Measurements from ENCODE around the gene RPTOR.

The RPTOR gene

DNA sequence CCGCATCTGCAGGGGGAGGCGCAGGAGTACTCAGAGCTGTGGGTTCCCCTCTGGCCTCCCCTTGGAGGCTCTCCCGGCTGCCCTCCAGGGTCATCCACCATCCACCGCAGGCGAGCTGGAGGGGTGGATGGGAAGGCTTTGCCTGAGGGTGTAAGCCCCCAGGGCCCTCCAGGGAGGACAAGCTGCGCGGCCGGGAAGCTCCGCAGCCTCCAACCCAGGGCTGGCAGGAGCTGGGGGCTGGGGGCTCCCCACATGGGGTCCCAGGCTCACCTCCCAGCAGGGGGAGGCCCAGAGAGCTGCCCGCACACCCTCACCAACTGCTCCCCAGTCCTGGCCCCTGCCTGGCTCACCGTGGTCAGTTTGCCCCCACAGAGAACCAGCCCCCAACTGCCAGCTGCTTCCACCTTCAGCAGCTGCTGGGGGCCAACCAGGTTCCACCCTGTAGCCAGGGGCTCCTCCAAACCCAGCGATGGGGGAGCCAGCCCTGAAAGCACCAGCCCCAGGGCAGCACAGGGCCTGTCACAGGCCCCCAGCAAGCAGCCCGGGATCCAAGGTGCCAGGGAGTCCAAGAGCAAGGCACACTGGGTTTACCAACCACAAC lies 427.2 kb downstream of the RPTOR start:
- DNase-seq, result no peak

GRCh38 chr17:80976701-80977100 lies 432.1 kb downstream of the RPTOR start:
- no peak for DNase-seq

DNA sequence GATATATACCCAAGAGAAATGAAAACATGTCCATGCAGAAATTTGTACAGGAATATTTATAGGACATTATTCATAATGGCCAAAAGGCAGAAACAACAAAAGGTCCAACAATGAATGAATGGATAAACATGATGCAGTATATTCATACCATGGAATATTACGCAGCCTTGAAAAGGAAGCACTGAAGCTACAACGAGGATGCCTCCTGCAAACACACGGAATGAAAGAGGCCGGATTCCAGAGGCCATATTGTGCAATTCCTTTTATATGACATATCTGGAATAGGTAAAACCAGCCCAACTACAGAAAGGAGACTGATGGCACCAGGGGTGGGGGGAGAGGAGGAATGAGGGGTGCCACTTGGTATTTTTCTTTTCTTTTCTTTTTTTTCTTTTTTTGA lies 432.5 kb downstream of the RPTOR start:
- no peak for DNase-seq

DNA sequence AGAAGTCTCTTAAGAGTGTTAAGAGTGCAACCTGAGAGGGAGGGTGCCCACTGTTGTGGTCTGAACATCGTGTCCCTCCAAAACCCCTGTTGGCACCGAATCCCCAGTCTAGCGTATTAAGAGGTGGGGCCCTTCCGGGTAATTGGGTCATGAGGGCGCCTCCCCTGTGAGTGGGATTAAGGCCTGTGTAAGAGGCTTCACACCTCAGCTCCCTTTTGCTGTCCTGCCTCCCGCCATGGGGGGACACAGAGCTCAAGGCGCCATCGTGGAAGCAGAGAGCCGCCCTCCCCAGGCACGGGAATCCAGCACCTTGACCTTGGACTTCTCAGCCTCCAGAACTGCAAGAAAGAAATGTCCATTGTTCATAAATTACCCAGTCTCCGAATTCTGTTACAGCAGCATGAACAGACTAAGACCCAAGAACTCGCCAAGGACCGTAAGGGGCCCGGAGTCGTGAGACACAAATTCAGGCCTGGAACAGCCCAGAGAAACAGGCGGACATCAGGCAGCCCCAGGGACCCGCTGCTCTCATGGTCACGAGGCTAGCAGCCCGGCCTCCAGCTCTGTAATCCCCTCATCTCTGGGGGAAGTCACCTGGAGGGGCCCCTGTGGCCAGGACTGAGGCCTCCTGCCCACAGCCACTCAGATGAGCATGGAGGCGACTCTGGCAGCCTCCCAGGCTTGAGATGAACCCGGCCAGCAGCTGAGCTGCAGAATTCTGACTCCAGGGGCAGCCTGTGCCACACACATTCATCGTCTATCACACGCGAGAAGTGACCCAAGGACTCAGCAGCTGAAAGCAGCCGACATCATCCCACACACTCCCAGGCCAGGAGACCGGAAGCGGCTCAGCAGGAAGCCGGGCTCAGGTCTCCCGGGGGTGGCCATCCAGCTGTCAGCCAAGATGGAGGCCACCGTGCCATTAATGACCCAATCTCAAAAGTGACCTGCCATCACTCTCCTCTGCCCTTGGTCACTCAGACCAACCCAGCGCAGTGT lies 434.2 kb downstream of the RPTOR start:
- DNase-seq, result no peak

DNA sequence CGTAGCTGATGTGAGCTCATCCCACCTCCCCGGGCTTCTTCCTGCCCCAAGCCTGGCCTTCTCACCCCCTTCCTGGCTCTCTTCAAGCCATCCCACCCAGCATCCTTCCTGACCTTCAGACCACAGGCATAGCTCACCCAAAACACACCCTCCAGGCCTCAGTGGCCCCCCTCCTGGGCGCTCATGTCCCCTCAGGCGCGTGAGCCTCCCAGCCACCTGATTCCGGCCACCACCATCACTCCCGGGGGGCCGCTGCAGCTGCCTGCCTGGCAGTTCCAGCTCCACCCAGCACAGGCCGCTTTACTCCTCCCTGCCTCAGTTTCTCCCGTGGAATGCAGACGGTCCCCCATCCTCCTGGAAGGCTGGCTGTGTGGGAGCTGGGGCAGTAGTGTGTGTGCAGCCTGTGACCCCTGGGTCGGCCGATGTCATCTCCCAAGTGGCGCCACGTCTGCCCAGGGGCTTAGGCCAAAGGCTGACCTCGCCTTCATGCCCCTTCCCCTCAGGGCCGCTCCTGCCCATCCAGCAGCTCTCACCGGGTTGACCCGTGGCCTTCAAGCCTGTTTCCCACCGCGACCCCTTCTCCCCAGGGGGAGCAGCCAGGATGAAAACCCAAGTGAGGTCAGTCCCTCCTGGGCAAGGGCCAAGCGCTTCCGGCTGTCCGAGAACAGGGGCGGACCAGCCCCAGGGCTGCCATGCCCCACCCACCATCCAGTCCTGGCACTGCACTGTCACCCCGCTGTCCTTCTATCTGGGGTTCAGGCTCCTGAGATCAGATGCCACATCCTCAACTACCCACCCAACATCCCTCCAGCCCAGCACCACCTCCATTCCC lies 435.1 kb downstream of the RPTOR start:
- no peak for DNase-seq

DNA sequence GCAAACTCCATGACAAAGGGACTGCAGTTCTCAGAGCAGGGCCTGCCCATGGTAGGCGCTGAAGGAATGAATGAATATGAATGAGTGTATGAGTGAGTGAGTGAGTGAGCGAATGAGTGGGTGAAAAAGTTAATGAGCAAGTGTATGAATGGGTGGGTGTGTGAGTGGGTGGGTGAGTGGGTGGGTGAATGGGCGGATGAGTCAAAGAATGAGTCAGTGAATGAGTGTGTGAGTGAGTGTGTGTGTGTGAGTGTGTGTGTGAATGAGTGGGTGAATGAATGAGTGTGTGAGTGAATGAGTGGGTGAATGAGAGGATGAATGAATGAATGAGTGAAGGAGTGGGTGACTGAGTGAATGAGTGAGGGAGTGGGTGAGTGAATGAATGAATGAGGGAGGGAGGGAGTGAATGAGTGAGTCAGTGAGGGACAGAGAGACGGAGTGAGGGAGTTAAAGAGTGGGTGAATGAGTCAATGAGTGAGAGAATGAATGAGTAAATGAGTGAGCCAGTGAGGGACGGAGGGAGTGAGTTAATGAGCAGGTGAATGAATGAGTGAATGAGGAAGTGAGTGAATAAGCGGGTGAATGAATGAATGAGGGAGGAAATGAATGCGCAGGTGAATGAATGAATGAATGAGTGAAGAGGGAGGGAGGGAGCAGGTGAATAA lies 435.9 kb downstream of the RPTOR start:
- DNase-seq, result no peak

DNA sequence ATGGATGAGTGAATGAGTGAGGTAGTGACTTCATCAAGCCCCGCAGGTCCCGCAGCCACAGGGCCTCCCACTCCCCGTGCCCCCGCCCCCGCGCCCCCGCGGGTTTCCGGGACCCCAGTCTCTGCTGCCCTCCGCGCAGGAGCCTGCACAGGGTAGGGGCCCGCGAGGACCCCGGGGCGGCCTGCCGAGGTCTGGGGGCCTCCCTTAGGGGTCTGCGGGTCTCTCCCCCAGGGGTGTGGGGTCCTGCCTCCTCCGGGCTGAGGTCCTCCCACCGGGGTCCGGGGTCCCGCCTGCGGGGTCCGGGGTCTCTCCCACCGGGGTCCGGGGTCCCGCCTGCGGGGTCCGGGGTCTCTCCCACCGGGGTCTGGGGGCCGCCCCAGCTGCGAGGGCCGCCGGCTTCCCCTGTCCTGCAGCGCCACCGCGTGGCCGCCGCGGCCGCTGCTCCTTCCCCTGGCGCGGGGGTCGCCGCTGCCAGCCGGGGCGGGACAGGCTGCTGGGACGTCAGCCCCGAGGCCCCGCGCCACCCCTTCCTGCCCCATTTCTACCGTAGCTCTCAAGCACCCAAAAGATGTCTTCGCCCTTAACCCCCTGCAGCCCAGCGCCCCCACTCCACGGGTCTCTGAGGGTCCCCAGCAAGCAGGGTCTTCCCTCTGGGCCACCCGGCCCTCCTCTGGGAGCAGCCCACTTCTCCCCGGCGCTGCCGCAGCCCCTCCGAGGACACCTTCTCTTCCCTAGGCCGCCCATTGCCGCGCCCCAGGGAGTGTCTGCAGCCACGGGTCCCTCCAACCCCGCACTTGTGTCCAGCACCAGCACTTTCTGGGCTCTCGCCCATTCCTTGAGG lies 436.6 kb downstream of the RPTOR start:
- no peak for DNase-seq

GRCh38 chr17:80981929-80982425 lies 437.3 kb downstream of the RPTOR start:
- no peak for DNase-seq

- no peak for DNase-seq
These were observed 437.9 kb downstream of the RPTOR start for GRCh38 chr17:80982426-80982974.

DNA sequence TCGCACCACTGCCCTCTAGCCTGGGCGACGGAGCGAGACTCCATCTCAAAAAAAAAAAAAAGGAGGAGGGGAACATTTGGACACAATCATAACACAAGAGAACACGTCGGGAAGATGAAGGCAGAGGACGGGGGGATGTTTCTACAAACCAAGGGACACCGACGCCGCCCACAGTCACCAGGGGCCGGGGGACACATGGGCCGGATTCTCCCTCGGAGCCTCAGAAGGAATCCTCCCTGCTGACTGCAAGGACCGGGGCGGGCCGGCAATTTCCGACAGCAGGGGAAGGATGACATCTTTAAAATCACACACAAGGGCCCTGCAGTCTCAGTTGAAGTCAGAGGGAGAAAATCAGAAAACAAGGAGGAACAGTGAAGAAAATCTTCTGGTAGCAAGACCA lies 438.9 kb downstream of the RPTOR start:
- no peak for DNase-seq

GRCh38 chr17:80984749-80985148 lies 440.1 kb downstream of the RPTOR start:
- DNase-seq, result no peak

DNA sequence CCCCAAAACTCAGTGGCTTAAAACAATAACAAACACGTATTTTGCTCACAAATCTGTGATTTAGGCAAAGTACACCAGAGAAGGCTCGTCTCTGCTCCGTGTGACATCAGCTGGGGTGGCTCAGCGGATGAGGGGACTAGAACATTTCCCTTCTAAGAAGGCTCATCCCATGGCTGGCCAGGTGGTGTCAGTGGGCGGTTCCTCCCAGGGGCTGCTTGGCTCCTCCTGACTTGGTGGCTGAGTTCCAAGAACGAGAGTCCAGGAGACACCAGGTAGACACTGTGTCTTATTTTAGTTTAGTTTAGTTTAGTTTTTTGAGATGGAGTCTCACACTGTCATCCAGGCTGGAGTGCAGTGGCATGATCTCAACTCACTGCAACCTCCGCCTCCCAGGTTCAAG lies 441.4 kb downstream of the RPTOR start:
- no peak for DNase-seq

- DNase-seq, result no peak
These were observed 442.3 kb downstream of the RPTOR start for GRCh38 chr17:80986816-80987475.

DNA sequence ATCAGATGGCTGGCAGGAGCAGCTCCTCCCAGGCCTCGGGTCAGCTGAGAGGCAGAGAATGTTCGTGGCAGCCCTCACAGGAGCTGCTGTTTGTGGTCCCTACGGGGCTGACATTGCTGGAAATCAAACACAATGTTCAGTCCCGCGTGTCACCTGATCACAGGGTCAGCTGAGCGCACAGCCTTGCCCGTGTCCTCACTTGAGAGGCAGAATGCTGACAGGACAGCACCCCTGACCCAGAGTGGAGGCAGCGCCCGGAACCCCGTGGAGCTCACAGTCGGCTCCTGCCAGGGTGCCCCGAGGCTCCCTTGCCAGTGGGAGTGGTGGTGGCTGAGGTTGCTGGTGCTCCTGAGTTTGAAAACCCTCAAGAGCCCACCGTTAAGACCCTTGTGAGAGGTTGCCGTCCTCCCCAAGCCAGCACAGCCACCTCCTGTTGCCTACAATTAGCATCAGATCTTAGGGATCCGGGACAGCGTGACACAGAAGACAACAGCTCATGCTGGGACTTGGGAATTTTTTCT lies 443.4 kb downstream of the RPTOR start:
- no peak for DNase-seq

DNA sequence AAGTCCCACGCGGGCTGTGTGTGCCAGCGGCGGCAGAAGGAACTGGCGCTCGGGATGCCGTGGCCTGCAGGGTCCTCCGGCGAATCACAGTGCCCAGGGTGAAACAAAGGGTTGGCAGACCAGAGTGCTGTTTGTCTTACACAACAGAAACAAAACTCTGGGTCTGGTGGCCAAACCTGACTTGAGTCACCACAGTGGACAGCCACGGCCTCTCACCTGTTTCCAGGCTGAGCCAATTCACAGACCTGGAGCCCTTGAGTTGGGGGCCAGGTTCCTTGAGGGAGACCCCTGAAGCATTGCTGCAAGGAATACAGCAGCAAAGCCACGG lies 444.9 kb downstream of the RPTOR start:
- DNase-seq, result no peak

- no peak for DNase-seq
These were observed 446.4 kb downstream of the RPTOR start for GRCh38 chr17:80990921-80991644.

GRCh38 chr17:80991645-80992076 lies 447.0 kb downstream of the RPTOR start, which contains the start of gene CHMP6:
CHMP6 (plus strand) TSS chr17:80991841; CDS start chr17:80991919, 78 bp downstream.
- DNase-seq, result peak; percentile 58

DNA sequence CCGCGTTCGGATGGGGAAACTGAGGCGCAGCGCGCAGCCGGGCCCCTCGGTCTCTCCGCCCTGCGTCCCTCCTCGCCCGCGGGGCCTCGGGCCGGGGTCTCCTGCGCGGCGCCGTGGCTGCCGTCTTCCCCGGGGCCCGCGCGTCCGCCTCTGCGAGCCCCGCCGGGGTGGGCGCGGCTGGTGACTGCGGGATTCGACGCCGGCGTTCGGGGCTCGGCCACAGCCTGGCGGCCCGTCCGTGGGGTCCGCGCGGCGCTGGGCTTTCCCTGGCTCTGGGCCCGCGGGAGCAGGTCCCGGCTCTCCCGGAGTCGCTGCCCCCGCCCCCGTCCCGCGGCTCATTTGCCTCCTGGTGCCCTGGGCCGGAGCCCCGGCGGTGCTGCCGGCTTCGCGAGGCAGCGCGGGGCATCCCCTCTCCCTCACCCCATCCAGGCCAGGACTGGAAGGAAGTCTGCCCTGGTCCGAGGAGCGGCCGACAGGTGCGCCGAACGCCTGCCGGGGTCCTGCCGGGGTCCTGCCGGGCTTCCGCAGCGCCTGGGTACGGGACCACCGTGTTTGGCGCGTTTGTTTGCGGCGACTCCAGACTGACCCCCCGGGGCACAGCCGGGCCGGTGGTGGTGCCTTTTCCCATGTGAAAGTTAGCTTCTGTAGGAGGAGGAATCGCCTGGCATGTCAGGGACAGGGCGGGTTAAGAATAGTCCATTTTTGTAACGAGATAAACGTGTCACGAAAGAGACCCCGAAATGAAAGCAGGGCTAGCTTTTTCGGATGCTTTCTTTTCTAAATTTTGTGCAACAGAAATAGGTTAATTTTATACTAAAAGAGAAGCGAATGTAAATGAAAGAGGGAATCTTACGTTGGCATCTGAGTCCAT lies 447.7 kb downstream of the RPTOR start:
- no peak for DNase-seq
